ENCODE data around the gene LRFN2. TPM values are rescaled to one million over a fixed set of nuclear protein-coding genes. Genes with fewer than 3 reads are reported as not detected.

LRFN2 gene
- total and polyA plus RNA-seq, 4 donors: under 0.01 to 0.01 TPM; not detected in 2

GRCh38 chr6:40543776-40544175 is 43.4 kb downstream of the LRFN2 start:
- no peaks in the 10 kb centered on the region for H3K36me3 ChIP-seq (ENCODE audit: control insufficient read depth in 4 of 4, insufficient read depth in 3 of 4, low read depth in 1 of 4, low read length in 3 of 4)
- H3K4me3 ChIP-seq (ENCODE audit: low read depth in 1 of 3, low read length in 3 of 3): no peak overlapping the region
- no peaks in the 10 kb centered on the region for H3K9me3 ChIP-seq (ENCODE audit: control insufficient read depth in 4 of 4, low read length in 3 of 4)
- no peak overlapping the region for H3K27ac ChIP-seq (ENCODE audit: low read depth in 1 of 2, low read length in 2 of 2)
- TF ChIP-seq NR2F2 (IDR thresholded peaks at IDR 0.05): no peak
- TF ChIP-seq YY1 (IDR thresholded peaks at IDR 0.05): no peak
- TF ChIP-seq RAD21 (IDR thresholded peaks at IDR 0.05): no peak
- TF ChIP-seq REST (IDR thresholded peaks at IDR 0.05): no peak
- no peak for TF ChIP-seq SP1 (IDR thresholded peaks at IDR 0.05)
- no peak for TF ChIP-seq HNF4G (IDR thresholded peaks at IDR 0.05)
- TF ChIP-seq, protein P1, sequence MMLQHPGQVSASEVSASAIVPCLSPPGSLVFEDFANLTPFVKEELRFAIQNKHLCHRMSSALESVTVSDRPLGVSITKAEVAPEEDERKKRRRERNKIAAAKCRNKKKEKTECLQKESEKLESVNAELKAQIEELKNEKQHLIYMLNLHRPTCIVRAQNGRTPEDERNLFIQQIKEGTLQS (IDR thresholded peaks at IDR 0.05): no peak
- TF ChIP-seq, protein P2, sequence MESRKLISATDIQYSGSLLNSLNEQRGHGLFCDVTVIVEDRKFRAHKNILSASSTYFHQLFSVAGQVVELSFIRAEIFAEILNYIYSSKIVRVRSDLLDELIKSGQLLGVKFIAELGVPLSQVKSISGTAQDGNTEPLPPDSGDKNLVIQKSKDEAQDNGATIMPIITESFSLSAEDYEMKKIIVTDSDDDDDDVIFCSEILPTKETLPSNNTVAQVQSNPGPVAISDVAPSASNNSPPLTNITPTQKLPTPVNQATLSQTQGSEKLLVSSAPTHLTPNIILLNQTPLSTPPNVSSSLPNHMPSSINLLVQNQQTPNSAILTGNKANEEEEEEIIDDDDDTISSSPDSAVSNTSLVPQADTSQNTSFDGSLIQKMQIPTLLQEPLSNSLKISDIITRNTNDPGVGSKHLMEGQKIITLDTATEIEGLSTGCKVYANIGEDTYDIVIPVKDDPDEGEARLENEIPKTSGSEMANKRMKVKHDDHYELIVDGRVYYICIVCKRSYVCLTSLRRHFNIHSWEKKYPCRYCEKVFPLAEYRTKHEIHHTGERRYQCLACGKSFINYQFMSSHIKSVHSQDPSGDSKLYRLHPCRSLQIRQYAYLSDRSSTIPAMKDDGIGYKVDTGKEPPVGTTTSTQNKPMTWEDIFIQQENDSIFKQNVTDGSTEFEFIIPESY (IDR thresholded peaks at IDR 0.05): no peak
- no peak for TF ChIP-seq GABPA (IDR thresholded peaks at IDR 0.05 in 1 of 2, conservative IDR thresholded peaks at IDR 0.05 in 1 of 2)
- TF ChIP-seq CTCF (IDR thresholded peaks at IDR 0.05; ENCODE audit: low read depth, low read length, missing input control): no peak
- no peak for TF ChIP-seq FOXA2 (IDR thresholded peaks at IDR 0.05)
- TF ChIP-seq TAF1 (conservative IDR thresholded peaks at IDR 0.05): no peak
- TF ChIP-seq HNF4A (conservative IDR thresholded peaks at IDR 0.05): no peak
- TF ChIP-seq EGR1 (IDR thresholded peaks at IDR 0.05; ENCODE audit: low read depth in 2 of 2): no peak
- TF ChIP-seq, protein P3, sequence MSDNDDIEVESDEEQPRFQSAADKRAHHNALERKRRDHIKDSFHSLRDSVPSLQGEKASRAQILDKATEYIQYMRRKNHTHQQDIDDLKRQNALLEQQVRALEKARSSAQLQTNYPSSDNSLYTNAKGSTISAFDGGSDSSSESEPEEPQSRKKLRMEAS (IDR thresholded peaks at IDR 0.05): no peak
- TF ChIP-seq JUND (IDR thresholded peaks at IDR 0.05): no peak
- TF ChIP-seq FOXA1 (IDR thresholded peaks at IDR 0.05): no peak
- TF ChIP-seq RXRA (IDR thresholded peaks at IDR 0.05): no peak
- DNase-seq (ENCODE audit: low spot score): no peak
- H3K4me1 ChIP-seq (ENCODE audit: control insufficient read depth in 4 of 4, insufficient read depth in 4 of 4, low read length in 3 of 4): no peaks in the 10 kb centered on the region
- H3K27me3 ChIP-seq (ENCODE audit: control insufficient read depth in 4 of 4, insufficient read depth in 4 of 4, low read length in 3 of 4): no peaks in the 10 kb centered on the region
- no peak overlapping the region for H3K9ac ChIP-seq (ENCODE audit: low read depth in 1 of 2, low read length in 2 of 2)
- 86% methylated on average over 2 of the region's 2 CpGs for WGBS
